HG03060 (cell line): ENCODE measurements around the gene PELI3.
"Not testable (repeated sequence)": the region's sequence is repeated elsewhere in the genome, so short reads cannot be mapped to it uniquely, and the experiment has no call there.

Experiments used
- ATAC-seq: cut with Tn5 transposase; IDR thresholded peaks from one replicate; pipeline ENCODE4 v1.9.1; 2021; ENCODE audit warnings: low read depth, moderate number of reproducible peaks; ENCODE audit not compliant: unreplicated experiment

Gene PELI3

DNA sequence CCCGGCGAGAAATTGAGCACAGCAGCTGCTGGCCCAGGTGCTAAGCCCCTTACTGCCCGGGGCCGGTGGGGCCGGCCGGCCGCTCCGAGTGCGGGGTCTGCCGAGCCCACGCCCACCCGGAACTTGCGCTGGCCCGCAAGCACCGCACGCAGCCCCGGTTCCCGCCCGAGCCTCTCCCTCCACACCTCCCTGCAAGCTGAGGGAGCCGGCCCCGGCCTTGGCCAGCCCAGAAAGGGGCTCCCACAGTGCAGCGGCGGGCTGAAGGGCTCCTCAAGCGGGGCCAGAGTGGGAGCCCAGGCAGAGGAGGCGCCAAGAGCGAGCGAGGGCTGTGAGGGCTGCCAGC is 25.8 kb upstream of the PELI3 start:
- not testable (repeated sequence) for ATAC-seq

DNA sequence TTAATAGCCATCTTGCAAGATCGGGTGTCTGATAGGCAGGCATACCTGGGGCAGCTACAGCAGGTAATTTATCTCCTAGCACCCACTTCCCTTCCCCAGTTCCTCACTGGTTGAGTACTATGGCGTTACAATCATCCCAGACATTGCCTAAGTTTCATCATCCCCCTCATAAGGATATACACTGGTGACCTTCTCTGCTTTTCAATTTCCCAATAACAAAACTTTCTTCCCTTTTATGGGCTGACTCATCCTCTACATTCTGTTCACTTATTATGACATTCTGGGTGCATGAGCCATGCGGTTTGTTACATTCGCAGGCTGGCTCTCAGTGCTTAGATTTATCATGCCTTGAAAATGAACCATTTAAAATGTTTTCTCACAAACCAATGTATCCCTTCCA is 23.1 kb upstream of the PELI3 start:
- ATAC-seq, result no peak

DNA sequence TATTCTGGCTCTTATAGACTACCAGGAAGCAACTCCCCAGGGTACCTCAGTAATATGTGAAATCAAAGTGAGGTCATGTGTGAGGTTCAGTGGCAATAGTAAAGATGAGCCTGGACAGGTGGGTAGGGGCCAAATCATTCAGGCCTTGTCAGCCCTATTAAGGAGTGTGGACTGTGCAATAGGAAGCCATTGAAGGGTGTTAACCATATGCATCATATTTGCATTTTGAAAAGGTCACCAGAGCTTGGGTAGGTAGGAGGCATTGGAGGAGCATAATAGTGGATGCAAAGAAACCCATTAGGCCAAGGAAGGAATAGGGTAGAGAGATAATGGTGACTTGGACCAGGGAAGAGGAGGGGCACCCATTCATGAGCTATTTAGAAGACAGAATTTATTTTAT is 19.7 kb upstream of the PELI3 start:
- ATAC-seq, result no peak

DNA sequence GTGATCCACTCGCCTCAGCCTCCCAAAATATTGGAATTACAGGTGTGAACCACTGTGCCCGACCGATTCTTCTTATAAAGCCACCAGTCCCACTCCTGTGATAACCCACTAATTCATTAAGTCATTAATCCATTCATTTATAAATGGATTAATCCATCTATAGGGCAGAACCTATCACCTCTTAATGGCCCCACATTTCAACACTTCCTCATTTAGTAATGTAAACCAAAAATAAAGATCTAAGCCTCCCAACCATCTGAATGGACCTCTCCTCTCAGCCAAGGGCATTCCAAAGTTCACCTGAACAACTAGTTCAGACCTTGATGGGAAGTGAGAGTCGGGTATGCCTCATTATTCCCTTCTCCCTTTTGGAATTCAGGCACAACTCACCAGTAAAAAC is 18.2 kb upstream of the PELI3 start:
- no peak for ATAC-seq

DNA sequence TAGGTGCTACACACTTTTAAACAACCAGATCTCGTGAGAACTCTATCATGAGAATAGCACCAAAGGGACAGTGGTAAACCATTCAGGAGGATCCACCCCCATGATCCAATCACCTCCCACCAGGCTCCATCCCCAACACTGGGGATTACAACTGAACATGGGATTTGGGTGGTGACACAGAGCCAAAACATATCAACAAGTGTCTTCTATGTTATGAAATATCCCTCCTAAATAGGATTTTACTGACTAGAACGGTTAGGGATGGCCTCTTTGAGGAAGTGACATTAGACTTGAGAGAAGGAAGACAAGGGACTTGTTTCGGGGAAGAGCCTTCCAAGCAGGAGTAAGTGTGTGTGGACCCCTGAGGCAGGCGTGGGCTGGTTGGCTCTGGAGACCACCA is 16.1 kb upstream of the PELI3 start:
- no peak for ATAC-seq

DNA sequence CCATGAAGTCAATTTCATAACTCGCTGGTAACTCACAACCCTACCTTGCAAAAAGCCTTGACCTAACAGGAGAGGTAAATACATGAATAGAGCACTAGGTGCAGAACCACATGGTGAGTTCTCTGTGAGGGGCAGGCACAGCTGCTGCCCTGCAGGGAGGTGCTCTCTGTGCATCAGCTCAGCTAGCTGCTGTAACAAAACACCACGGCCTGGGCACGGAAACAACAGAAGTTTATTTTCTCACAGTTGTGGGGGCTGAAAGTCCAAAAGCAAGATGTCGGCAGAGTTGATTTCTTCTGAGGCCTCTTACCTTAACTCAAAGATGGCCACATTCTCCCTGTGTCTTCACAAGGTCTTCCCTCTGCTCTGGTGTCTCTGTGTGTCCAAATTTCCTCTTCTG is 15.0 kb upstream of the PELI3 start:
- ATAC-seq, result no peak

DNA sequence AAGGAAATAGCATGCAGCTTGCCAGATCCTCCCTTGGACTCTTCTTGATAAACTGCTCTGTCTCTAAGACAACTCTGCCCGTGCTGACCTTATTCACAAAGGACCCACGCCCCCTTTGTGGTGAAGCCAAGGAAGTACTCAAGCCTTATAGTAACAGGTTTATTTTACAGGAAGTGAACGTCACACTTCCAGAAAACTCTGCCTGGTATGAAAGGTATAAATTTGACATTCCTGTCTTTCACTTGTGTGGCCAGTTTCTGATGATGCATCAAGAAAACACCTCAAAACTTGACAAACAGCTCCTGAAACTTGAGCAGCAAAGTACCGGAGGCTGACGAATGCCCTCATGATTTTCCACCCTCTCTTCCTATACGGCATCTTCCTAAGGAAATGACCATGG is 12.5 kb upstream of the PELI3 start:
- ATAC-seq, result no peak

DNA sequence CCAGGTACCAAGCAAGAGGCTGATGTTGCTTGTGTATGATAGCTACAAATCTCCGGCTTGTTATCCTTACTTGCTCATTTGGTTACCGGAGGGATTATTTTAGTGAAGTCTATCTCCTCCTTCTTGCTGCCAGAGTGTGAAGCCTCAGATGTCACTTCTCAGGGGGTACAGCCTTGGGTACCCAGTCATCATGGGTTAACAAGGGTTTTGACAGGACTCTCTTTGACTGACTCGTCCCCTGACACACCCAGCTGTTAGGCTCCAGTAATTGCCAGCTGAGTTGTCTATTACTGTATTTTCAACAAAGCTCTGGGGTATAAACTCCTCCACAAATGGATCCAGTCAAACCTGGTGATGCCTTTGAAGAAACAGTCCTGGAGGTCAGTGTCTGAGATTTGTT is 11.9 kb upstream of the PELI3 start:
- ATAC-seq, result no peak

DNA sequence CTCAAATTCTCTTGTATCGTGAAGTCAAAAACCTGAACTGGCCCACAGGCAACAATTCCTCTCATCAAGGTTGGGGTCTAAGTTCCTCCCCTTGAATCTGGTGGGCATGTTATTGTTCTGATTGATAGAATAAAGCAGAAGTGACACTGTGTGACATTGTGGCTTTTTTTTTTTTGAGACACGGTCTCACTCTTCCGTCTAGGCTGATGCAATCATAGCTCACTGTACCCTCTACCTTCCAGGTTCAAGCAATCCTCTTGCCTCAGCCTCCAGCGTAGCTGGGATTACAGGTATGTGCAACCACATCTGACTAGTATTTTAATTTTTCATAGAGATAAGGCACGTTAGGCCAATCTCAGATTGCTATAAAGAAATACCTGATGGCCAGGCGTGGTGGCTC is 8.9 kb upstream of the PELI3 start:
- no peak for ATAC-seq

DNA sequence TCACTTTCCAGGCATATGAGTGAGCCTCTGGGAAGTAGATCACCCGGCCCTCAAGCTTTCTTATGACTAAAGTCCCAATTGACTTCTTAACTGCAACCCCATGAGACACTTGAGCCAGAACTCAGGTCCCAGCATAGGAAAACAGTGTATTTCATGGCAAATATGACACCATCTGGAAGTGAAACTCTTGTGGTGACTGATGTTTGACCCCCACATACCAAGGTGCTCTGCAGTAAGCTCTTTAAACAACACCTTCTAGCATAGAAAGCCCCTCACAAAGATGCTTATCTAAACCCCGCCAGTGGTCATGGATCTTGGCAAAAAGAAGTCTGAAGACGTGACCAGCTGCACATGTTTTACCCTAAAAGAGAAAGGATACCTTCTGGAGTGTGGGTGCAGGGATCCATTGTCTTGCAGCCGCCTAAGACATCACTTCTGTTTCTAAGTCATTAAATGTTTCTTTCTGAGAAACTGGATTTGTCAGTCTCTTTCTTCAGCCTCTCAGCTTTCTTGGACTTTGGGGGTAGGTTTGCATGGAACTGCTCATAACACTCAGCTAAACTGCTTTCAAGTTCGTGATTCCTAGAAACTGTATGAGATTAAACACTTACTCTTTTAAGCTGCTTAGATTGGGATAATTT is 7.4 kb upstream of the PELI3 start:
- no peak for ATAC-seq

DNA sequence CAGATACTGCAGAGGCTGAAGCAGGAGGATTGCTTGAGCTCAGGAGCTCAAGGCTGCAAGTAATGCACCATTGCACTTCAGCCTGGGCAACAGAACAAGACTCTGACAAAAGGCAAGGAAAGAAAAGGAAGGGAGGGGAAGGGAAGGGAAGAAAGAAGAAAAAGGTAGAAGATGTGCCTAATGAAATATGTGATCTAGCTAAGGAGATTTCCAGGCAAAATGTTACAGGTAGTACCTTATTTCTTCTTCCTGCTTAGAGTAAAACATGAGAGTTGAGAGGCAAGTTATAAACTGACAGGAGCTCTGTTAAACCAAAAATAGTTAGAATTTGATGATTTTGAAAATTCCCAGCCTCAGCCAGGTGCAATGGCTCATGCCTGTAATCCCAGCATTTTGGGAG is 4.7 kb upstream of the PELI3 start:
- no peak for ATAC-seq

DNA sequence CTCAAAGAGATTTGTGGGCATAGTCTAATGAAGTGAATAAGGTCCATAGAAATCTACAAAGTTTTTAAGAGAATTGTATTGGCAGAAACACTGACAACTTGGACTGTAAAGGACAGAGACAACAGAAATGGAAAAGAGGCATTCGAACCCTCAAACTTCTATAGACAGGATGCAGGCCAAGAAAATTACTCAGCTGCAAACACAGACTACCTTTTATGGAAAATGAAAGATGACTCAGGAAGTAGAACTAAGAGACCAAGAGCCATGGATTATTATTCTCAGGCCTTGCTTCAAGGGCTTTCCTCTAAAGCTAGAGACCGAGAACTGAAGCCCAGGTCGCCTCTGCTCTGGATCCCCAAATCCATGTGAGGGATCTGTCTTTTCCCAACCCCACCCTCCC is 3.8 kb upstream of the PELI3 start:
- ATAC-seq, result no peak

DNA sequence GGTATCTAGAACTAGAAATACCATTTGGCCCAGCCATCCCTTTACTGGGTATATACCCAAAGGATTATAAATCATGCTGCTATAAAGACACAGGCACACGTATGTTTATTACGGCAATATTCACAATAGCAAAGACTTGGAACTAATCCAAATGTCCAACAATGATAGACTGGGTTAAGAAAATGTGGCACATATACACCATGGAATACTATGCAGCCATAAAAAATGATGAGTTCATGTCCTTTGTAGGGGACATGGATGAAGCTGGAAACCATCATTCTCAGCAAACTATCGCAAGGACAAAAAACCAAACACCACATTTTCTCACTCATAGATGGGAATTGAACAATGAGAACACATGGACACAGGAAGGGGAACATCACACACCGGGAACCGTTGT is 2.6 kb upstream of the PELI3 start:
- not testable (repeated sequence) for ATAC-seq

DNA sequence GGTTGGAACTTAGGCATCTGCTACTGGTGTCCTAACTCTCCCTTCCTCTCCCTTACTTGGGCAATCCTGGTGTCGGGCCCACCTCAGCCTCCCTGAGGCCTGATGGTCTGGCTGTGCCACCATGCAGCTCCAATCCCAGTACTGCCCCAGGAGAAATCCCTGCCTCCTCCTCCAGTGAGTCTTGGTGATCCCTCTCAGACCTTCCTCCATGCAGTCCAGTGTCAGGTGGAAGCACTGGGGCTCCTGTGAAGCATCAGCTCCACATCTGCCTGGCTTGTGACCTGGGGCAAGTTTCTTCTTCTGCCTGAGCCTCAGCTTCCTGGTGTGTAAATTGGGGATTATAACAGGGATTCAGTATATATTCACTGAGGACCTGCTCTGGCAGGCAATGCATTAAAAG is 1.8 kb upstream of the PELI3 start:
- no peak for ATAC-seq

DNA sequence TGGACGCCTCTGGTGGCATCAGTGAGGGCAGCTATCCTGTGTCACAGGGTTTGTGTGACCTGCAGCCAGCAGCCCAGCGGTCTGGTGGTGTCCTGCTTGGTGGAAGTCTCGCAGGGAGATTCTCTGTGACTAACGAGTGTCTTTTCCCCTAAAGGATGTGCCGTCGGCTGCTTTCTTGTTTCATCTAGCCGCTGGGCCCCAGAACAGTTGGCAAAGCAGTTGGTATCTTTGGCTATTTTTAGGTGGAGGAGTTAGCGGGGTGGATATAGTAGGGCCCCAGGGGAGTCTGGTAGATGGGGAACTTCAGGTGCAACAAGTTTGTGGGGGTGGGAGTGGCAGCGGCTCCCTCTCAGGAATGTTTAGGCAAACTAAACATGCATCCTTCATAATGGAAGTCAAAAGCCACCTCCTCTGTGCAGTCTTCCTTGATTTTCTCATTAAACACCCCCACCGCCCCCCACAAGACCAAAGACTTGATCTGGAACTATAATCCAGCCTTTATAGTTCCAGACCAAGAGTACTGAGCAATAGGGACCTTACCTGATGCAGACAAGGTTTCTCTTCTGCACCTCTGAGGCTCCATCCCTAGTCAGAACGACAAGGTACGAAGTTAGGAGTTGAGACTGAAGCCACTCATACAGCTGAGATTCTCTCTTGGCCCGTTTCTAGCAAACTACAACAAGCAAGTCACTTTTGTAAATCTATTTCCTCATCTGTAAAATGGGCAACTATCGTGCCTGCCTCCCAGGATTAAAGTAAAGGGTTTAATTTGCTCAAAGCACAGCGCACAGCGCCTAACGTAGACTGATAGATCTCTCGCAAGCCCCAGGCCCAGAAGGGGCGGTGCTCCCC is 1.1 kb upstream of the PELI3 start:
- no peak for ATAC-seq

DNA sequence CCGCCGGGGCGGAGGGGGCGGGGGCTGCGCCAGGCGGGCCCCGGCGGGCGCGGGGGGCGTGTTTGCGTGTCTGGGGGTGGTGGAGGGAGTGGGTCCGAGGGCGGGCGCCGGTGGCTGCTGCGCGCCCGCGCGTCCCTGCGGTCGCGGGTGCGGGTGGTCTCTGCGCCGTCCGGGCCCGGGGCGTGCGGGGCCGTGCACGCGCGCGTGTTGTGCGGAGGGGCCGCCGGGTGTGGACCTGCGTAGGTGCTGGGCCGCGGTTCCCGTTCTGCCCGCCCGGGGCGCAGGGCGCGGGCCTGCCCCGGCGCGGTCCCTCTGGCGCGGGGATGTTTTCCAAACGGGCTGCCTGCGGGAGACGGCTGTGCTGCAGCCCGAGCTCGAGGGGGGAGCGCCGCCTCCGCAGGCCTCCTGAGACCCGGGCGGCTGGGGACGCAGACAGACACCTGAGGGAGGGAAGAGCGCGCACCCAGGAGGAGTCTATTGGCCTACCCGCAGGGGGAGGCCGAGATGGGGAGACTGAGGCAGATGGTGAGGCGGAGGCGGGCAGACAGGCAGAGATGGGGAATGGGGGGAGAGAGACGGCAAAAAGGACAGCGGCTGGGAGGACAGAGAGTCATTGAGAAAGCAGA is 442 bp downstream of the PELI3 start:
- no peak for ATAC-seq

DNA sequence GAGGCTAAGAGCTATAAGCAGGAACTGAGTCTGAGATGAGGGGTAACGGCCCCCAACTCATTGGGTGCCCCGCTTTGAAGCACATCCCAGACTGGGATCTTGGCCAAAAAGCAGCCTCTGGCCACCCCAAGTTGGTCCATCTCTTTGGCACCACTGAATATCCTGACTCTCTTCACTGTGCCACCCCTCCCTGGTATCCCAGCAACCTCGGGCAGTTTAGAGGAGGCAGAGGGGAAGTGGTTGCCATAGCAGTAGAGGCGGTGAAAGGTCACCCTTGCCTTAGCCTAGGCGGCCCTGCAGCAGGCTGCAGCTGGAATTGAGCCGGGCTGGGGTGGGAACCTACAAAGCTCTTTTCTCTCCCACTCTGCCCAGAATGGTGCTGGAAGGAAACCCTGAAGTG is 1.1 kb downstream of the PELI3 start:
- no peak for ATAC-seq

DNA sequence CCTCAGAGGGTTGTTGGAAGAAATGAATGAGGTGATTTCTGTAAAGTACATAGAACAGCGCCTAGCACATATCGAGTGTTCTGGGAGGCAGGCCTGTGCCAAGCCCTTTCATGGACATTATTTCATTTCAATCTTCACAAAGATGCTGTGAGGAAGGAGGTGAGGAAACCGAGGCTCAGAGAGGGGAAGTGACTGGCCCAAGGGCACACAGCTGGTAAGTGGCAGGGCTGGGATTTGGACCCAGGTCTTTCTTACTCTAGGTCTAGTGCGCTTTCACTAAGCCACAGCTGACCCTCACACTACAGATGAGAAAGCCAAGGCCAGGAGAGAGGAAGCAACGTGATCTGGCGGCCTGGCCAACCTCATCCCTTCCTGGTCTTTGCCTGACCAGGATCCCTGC is 2.0 kb downstream of the PELI3 start:
- ATAC-seq, result no peak

DNA sequence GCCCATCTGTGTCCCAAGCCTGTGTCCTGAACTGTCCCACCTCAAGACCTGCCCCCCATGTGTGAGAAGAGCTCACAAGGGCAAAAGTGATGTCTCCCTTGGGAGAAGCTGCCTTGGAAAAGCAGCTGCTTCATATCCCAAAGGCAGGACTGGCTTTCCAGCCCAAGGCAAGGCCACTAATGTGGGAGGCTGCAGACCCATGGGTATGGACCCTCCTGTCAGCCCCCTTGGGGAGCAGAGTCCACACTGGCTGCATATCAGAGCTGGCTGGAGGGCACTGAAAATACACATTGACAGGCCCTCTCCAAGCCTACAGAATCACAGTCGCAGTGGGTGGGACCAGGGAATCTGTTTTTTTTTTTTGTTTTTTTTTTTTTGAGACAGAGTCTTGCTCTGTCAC is 2.7 kb downstream of the PELI3 start:
- ATAC-seq, result no peak

DNA sequence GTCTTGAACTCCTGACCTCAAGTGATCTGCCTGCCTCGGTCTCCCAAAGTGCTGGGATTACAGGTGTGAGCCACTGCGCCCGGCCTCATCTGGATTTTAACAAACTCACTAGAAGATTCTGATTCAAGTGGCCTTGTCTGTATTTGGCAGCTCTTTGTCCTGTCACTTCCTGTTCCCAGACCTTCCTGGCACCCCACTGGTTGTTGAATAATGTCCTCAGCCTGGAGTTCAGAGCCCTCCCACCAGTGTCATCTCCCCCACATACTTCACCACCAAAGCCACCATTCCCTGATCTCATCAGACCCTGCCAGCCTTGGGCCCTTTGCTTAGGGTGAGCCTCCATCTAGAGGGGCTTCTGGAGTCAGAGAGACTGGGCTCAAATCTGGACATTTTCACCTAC is 3.3 kb downstream of the PELI3 start:
- ATAC-seq, result no peak

DNA sequence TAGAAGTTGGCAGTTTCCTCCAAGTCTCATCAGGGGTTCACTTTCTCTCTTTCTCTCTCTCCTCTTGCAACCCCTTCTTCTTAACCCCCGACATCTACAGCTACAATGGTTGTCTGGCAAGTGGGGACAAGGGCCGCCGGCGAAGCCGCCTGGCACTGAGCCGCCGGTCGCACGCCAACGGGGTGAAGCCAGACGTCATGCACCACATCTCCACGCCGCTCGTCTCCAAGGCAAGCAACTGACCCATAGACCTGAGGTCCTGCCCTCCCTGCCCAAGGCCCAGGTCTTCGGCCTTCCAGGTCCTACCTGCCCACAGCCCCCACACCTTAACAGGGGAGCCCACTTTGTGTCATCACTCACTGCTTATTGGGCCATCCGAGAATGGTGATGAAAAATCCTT is 4.4 kb downstream of the PELI3 start:
- ATAC-seq, result no peak

DNA sequence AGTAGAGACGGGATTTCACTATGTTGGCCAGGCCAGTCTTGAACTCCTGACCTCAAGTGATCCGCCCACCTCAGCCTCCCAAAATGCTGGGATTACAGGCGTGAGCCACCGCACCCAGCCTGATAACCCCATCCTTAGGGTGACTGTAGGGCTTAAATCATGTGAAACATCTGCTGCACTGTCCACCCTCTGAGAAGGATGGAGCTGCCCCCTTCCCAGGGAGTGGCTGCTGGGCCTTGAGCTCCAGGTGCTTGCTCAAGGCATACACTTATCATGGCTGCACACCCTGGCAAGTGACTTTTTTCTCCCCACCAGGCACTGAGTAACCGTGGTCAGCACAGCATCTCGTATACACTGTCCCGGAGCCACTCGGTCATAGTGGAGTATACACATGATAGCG is 5.3 kb downstream of the PELI3 start:
- no peak for ATAC-seq
